ENCODE data around the gene C1orf21.
"Not testable (repeated sequence)": the region's sequence is repeated elsewhere in the genome, so short reads cannot be mapped to it uniquely, and the experiment has no call there.

C1orf21 gene, protein sequence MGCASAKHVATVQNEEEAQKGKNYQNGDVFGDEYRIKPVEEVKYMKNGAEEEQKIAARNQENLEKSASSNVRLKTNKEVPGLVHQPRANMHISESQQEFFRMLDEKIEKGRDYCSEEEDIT

GRCh38 chr1:184386312-184387068, at the start of gene C1orf21:
C1orf21 (plus strand) TSS chr1:184387029; CDS start chr1:184477510, 90,481 bp downstream.
- peak; percentile 43 for DNase-seq (ENCODE audit: low read depth)
- peak within 1 kb of the TSS; percentile 59 for H3K4me3 ChIP-seq (ENCODE audit: low read length)
- TF ChIP-seq, protein P1, sequence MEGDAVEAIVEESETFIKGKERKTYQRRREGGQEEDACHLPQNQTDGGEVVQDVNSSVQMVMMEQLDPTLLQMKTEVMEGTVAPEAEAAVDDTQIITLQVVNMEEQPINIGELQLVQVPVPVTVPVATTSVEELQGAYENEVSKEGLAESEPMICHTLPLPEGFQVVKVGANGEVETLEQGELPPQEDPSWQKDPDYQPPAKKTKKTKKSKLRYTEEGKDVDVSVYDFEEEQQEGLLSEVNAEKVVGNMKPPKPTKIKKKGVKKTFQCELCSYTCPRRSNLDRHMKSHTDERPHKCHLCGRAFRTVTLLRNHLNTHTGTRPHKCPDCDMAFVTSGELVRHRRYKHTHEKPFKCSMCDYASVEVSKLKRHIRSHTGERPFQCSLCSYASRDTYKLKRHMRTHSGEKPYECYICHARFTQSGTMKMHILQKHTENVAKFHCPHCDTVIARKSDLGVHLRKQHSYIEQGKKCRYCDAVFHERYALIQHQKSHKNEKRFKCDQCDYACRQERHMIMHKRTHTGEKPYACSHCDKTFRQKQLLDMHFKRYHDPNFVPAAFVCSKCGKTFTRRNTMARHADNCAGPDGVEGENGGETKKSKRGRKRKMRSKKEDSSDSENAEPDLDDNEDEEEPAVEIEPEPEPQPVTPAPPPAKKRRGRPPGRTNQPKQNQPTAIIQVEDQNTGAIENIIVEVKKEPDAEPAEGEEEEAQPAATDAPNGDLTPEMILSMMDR (conservative IDR thresholded peaks at IDR 0.05; ENCODE audit: low read depth, low read length), result no peak

DNA sequence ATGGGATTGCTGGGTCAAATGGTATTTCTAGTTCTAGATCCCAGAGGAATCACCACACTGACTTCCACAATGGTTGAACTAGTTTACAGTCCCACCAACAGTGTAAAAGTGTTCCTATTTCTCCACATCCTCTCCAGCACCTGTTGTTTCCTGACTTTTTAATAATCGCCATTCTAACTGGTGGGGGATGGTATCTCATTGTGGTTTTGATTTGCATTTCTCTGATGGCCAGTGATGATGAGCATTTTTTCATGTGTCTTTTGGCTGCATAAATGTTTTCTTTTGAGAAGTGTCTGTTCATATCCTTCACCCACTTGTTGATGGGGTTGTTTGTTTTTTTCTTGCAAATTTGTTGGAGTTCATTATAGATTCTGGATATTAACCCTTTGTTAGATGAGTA, 49.0 kb upstream of the C1orf21 start:
- H3K4me3 ChIP-seq (ENCODE audit: low read length); DNase-seq (ENCODE audit: low read depth): not testable (repeated sequence)

DNA sequence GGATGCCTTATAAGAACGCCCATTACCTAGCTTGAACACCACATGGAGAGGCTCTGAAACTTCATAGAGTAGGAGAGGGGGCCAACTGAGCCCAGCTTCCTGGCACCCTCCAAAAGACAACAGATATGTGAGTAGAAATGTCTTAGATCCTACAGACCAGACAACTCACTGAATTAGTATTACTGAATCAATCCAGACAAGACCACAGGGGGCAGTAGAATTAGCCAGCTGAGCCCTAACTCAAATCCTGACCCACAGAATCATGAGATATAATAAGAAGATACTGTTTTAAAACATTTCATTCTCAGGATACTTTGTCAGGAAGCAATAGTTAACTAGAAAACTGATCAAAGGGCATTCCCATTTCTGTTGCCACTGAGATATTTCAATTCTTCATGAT, 45.8 kb upstream of the C1orf21 start:
- no peak for DNase-seq (ENCODE audit: low read depth)
- TF ChIP-seq, protein P1 (conservative IDR thresholded peaks at IDR 0.05; ENCODE audit: low read depth, low read length), result peak; percentile 39

DNA sequence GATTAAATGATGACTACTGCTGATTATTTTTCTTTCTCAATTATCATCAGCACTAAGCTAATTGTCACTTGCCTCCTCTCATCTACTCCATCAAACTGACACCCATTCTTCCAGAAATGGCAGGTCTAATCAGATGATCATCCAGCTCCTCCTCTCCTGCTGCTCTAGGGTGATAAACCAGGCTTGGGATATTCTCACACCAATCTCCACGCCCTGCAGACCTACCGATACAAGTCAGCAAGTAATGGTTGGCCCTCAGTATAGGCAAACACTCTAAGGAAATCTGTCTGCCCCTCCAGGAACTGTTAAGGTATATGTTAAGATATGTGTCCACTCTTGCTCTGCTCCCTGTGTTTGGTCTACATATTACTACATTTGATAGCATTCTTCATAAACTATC, 36.3 kb upstream of the C1orf21 start:
- TF ChIP-seq, protein P1 (conservative IDR thresholded peaks at IDR 0.05; ENCODE audit: low read depth, low read length), result no peak
- no peak for DNase-seq (ENCODE audit: low read depth)
- H3K4me3 ChIP-seq (ENCODE audit: low read length), result no peak overlapping the region

More for the DNA sequence above, 45.8 kb upstream of the C1orf21 start:
- H3K4me3 ChIP-seq (ENCODE audit: low read length), result no peak overlapping the region

DNA sequence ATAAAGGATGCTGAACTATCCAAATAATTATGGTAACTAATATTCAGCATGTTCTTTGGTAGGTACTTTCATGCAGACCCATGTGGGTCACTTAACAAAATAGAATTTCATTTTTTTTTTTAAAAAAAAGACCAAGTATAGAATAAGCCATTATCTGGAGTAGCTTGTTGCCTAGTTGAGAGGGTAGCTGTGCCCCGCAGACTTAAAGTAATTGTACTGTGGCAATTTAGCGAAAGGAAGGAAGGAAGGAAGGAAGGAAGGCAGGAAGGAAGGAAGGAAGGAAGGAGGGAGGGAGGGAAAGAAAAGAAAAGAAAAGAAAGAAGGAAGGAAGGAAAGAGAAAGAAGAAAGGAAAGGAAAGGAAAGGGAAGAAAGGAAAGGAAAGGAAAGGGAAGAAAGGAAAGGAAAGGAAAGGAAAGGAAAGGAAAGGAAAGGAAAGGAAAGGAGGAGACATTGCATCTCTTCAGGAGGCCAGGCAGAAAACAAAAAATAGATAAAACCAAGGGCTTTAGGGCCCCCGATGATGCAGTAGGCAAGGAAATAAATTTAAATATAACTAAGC, 35.3 kb upstream of the C1orf21 start:
- TF ChIP-seq, protein P1 (conservative IDR thresholded peaks at IDR 0.05; ENCODE audit: low read depth, low read length), result no peak
- no peak overlapping the region for H3K4me3 ChIP-seq (ENCODE audit: low read length)
- no peak for DNase-seq (ENCODE audit: low read depth)

DNA sequence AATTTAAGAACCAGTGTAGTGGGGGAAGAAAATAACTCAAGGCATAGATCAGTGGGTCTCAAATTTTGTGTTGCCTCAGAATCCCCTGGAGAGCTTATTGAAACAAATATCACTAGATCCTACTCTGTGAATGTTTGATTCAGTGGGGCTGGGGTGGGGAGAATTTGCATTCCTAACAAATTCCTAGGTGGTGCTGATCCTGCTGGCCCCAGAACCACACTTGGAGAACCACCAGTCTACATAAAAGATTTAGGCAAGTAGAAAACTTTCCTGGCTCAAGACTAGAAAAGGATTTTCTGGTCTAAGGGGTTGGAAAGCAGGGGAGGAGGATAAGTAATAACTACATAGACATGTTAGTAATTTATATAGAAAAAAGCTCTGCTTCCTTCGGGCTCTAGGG, 34.1 kb upstream of the C1orf21 start:
- no peak for DNase-seq (ENCODE audit: low read depth)
- H3K4me3 ChIP-seq (ENCODE audit: low read length), result no peak overlapping the region
- TF ChIP-seq, protein P1 (conservative IDR thresholded peaks at IDR 0.05; ENCODE audit: low read depth, low read length), result no peak

DNA sequence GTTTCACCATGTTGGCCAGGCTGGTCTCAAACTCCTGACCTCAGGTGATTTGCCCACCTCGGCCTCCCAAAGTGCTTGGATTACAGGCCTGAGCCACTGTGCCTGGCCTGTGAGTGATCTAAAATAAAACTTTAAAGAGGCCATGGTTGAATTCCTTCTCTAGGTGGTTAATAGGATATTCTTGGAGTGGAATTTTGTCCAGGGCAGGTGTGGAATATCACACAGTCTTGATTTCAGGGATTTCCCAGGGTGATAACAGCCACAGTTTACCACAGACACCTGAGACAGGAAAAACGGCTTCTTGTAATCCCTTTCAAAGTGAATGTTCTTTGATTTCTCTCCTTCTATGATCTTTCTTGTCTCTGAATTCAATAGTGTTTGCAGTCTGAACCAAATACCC, 32.1 kb upstream of the C1orf21 start:
- no peak overlapping the region for H3K4me3 ChIP-seq (ENCODE audit: low read length)
- no peak for DNase-seq (ENCODE audit: low read depth)
- TF ChIP-seq, protein P1 (conservative IDR thresholded peaks at IDR 0.05; ENCODE audit: low read depth, low read length), result no peak

Data from retinal pigment epithelial cell (primary cell).